Measurements from ENCODE around the gene SLC16A14. TPM values are rescaled to one million over a fixed set of nuclear protein-coding genes. Genes with fewer than 3 reads are reported as not detected.

The SLC16A14 gene
- total RNA-seq, 1 donor from 2014 or later = 4.9 TPM

- H3K36me3 Mint-ChIP-seq (ENCODE audit: low read depth) = peaks cover 2% of the 10 kb centered on the region
- no peak for DNase-seq (ENCODE audit: low spot score)
- TF ChIP-seq CTCF (IDR thresholded peaks at IDR 0.05) = no peak
- no peak overlapping the region for H3K4me3 Mint-ChIP-seq (ENCODE audit: unreplicated experiment)
- H3K4me1 Mint-ChIP-seq (ENCODE audit: low read depth) = peaks cover 23% of the 10 kb centered on the region
- peaks cover 13% of the 10 kb centered on the region for H3K9me3 Mint-ChIP-seq (ENCODE audit: low read depth)
- H3K27ac Mint-ChIP-seq (ENCODE audit: unreplicated experiment) = no peak overlapping the region
- H3K27me3 Mint-ChIP-seq (ENCODE audit: low read depth) = no peaks in the 10 kb centered on the region
Measured at GRCh38 chr2:230012267-230012884, 56.3 kb downstream of the SLC16A14 start.

GRCh38 chr2:230011617-230012016, 57.1 kb downstream of the SLC16A14 start:
- Mint-ChIP-seq H3K4me1 (ENCODE audit: low read depth) (peaks cover 23% of the 10 kb centered on the region), H3K4me3 (ENCODE audit: unreplicated experiment) (no peak overlapping the region), H3K36me3 (ENCODE audit: low read depth) (peaks cover 2% of the 10 kb centered on the region), H3K9me3 (ENCODE audit: low read depth) (peaks cover 10% of the 10 kb centered on the region), H3K27ac (ENCODE audit: unreplicated experiment) (no peak overlapping the region), H3K27me3 (ENCODE audit: low read depth) (no peaks in the 10 kb centered on the region)
- TF ChIP-seq CTCF (IDR thresholded peaks at IDR 0.05) = no peak
- DNase-seq (ENCODE audit: low spot score) = no peak

- H3K4me1 Mint-ChIP-seq (ENCODE audit: low read depth) = peaks cover 19% of the 10 kb centered on the region
- H3K36me3 Mint-ChIP-seq (ENCODE audit: low read depth) = no peaks in the 10 kb centered on the region
- H3K9me3 Mint-ChIP-seq (ENCODE audit: low read depth) = peaks cover 4% of the 10 kb centered on the region
- H3K27me3 Mint-ChIP-seq (ENCODE audit: low read depth) = no peaks in the 10 kb centered on the region
- no peak for TF ChIP-seq CTCF (IDR thresholded peaks at IDR 0.05)
- H3K4me3 Mint-ChIP-seq (ENCODE audit: unreplicated experiment) = no peak overlapping the region
- no peak overlapping the region for H3K27ac Mint-ChIP-seq (ENCODE audit: unreplicated experiment)
- no peak for DNase-seq (ENCODE audit: low spot score)
Measured at GRCh38 chr2:230010501-230010900, 58.2 kb downstream of the SLC16A14 start.

- H3K27me3 Mint-ChIP-seq (ENCODE audit: low read depth) = no peaks in the 10 kb centered on the region
- no peak overlapping the region for H3K4me3 Mint-ChIP-seq (ENCODE audit: unreplicated experiment)
- no peaks in the 10 kb centered on the region for H3K36me3 Mint-ChIP-seq (ENCODE audit: low read depth)
- no peak for TF ChIP-seq CTCF (IDR thresholded peaks at IDR 0.05)
- H3K4me1 Mint-ChIP-seq (ENCODE audit: low read depth) = peaks cover 19% of the 10 kb centered on the region
- no peaks in the 10 kb centered on the region for H3K9me3 Mint-ChIP-seq (ENCODE audit: low read depth)
- no peak for DNase-seq (ENCODE audit: low spot score)
- no peak overlapping the region for H3K27ac Mint-ChIP-seq (ENCODE audit: unreplicated experiment)
Measured at GRCh38 chr2:230008708-230009066, 60.0 kb downstream of the SLC16A14 start.

- no peaks in the 10 kb centered on the region for H3K36me3 Mint-ChIP-seq (ENCODE audit: low read depth)
- TF ChIP-seq CTCF (IDR thresholded peaks at IDR 0.05) = peak; percentile 97
- H3K9me3 Mint-ChIP-seq (ENCODE audit: low read depth) = no peaks in the 10 kb centered on the region
- H3K27me3 Mint-ChIP-seq (ENCODE audit: low read depth) = no peaks in the 10 kb centered on the region
- no peak overlapping the region for H3K27ac Mint-ChIP-seq (ENCODE audit: unreplicated experiment)
- DNase-seq (ENCODE audit: low spot score) = no peak
- H3K4me3 Mint-ChIP-seq (ENCODE audit: unreplicated experiment) = no peak overlapping the region
- peaks cover 19% of the 10 kb centered on the region for H3K4me1 Mint-ChIP-seq (ENCODE audit: low read depth)
Measured at GRCh38 chr2:230007931-230008707, 60.6 kb downstream of the SLC16A14 start.
